Mucosa of stomach (tissue), 1 donor: ENCODE measurements around the gene SBF1.
A peak's percentile ranks its signal among the peaks of the same experiment; 100 is the strongest.

ENCODE experiments used
- H3K27me3 ChIP-seq: one replicate; pipeline ENCODE4 v1.7.0; 2013; ENCODE audit warnings: mild to moderate bottlenecking, low read length; ENCODE audit not compliant: control insufficient read depth, insufficient read depth
- H3K36me3 ChIP-seq: one replicate; pipeline ENCODE4 v1.7.0; 2013; ENCODE audit warnings: low read length; ENCODE audit not compliant: control insufficient read depth, insufficient read depth
- H3K4me1 ChIP-seq: one replicate; pipeline ENCODE4 v1.7.0; 2013; ENCODE audit warnings: mild to moderate bottlenecking, low read length; ENCODE audit not compliant: control insufficient read depth, insufficient read depth
- H3K4me3 ChIP-seq: one replicate; pipeline ENCODE4 v1.7.0; 2013; ENCODE audit warnings: low read length
- H3K9ac ChIP-seq: one replicate; pipeline ENCODE4 v1.7.0; 2013; ENCODE audit warnings: mild to moderate bottlenecking, low read length, moderate library complexity
- H3K9me3 ChIP-seq: one replicate; pipeline ENCODE4 v1.7.0; 2013; ENCODE audit warnings: mild to moderate bottlenecking, low read length, moderate library complexity; ENCODE audit not compliant: control insufficient read depth
- donor health status: Pancreatic carcinoma.

SBF1 gene

DNA sequence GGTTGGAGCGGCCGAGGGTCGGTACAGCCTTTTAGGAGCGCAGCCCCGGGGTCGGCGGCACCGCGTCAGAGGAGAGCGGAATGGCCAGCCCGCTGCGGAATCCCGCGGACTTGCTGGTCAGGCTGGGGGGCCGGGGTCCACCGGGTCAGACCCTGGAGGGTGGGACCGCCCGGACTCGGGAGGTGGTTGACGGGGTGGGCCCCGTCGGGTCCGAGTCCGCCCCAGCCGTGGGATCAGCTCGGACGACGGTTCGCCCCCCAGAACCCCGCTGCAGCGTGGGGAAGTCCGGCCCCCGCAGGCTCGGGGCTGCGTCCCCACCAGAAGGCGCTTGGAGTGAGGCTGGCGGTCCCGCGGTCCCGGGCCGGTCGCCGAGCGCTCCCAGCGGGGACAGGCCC is 6.2 kb upstream of the SBF1 start:
- Histone ChIP-seq H3K27me3 (peaks cover 29% of the 10 kb centered on the region), H3K9me3 (no peaks in the 10 kb centered on the region), H3K9ac (peak overlapping the region; percentile 34), H3K4me1 (peaks cover 28% of the 10 kb centered on the region), H3K36me3 (no peaks in the 10 kb centered on the region), H3K4me3 (no peak overlapping the region)

DNA sequence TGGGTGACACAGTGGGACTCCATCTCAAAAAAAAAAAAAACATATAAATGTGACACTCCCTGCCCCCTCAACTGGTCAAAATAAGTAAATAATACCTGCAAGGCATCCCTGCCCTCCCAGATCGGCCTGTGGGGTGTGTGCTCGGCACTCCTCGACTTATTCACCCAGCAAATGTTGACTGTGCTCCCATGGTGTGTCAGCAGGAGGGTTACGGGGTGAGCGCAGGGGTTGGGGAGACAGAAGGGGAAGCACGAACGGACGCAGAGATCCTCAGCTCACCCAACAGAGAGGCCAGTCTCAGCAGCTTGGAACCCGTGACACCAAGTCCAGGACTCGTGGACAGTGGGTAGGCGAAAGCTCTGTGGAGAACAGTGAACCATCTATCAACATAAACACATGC is 4.9 kb upstream of the SBF1 start:
- H3K27me3 ChIP-seq = peaks cover 29% of the 10 kb centered on the region
- peaks cover 27% of the 10 kb centered on the region for H3K4me1 ChIP-seq
- H3K36me3 ChIP-seq = no peaks in the 10 kb centered on the region
- no peaks in the 10 kb centered on the region for H3K9me3 ChIP-seq
- H3K9ac ChIP-seq = no peak overlapping the region
- no peak overlapping the region for H3K4me3 ChIP-seq

DNA sequence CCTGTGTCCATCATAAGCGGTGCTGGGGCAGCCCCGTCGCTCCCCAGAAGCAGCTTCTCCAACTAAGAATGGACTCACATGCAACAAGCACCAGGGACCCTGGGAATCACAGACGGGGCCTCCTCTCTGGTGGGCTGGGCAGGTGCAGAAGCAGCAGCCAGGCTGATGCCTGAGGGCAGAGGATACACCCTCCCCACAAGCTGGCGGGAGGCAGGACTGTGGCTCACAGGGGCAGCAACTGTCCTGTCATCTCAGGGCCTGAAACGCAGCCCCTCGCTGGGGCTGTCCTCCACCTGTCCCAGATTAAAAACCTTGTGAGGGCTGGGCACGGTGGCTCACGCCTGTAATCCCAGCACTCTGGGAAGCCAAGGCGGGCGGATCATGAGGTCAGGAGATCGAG is 3.1 kb upstream of the SBF1 start:
- Histone ChIP-seq H3K4me1 (peaks cover 23% of the 10 kb centered on the region), H3K27me3 (peaks cover 27% of the 10 kb centered on the region)

DNA sequence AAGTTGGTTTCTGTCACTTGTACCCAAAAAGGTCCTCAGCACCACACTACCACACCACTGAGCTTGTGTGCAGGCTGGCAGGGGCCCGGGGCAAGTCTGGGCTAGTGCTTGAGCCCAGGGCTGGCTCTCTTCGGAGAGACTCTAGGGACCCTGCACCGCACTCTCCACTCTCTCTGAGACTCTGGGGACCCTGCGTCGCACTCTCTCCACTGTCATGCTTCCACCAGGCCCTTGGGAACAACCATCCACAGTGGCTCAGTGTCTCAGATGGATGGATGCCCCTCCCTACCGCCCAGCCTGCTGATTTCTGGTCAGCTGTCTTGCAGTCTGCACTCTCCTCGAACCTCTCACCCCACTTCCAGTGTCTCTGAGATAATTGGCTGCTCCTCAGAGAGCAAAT is 2.0 kb upstream of the SBF1 start:
- Histone ChIP-seq H3K36me3 (no peaks in the 10 kb centered on the region), H3K4me3 (no peak overlapping the region), H3K9ac (no peak overlapping the region), H3K4me1 (peaks cover 29% of the 10 kb centered on the region), H3K9me3 (no peaks in the 10 kb centered on the region), H3K27me3 (peaks cover 18% of the 10 kb centered on the region)

More for the DNA sequence above, 3.1 kb upstream of the SBF1 start:
- Histone ChIP-seq H3K9me3 (no peaks in the 10 kb centered on the region), H3K4me3 (no peak overlapping the region), H3K36me3 (no peaks in the 10 kb centered on the region), H3K9ac (no peak overlapping the region)

DNA sequence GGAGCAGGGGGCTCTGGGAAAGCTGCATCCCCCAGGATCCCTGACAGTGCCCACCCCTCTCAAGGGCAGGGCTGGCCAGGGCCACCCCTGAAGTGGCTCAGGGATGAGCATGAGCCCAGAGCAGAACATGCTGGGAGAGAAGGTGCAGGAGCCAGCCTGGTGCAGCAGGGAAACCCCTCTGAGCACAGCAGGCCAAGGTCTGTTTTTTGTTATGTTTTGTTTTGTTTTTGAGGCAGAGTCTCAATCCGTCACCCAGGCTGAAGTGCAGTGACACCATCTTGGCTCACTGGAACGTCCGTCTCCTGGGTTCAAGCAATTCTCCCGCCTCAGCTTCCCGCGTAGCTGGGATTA is 792 bp upstream of the SBF1 start:
- H3K4me1 ChIP-seq = peaks cover 40% of the 10 kb centered on the region
- peak overlapping the region; percentile 83 for H3K9ac ChIP-seq
- H3K27me3 ChIP-seq = peaks cover 8% of the 10 kb centered on the region
- peak overlapping the region; percentile 46 for H3K4me3 ChIP-seq
- H3K36me3 ChIP-seq = no peaks in the 10 kb centered on the region
- no peaks in the 10 kb centered on the region for H3K9me3 ChIP-seq

DNA sequence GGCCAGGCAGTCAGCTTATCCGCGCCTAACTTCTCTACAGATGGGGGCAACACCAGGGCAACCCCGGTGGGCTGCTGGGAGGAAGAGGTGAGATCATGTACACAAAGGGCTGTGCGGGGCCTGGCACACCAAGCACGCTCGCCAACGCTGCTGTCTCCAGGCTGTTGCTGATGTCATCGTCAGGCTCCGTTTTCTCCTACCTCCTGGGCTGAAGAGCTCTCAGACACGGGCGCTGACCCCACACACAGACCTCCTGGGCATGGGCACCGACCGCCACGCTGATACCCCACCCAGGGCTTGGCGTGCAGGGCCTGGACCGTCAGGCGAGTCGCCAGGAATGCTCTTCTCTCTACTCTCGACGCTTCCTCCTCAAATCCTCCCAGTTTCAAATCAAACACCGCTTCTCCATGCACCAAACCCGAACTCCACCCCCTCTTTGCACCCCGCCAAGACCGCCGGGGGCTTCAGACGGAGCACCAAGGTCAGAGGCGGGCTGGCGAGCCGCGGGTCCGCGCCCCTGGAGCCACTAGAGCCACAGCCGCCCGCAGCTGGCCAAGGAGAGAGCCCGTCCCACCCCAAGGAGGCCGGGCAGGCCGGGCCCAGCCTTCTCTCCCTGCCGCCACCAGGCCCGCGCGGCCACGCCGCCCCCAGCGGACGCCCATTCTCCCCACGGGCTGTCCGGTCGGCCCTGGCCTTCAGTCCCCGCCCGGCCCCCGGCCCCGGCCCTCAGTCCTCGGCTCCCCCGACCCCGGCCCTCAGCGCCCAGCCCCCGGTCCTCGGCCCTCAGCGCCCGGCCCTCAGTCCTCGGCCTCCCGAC is 772 bp downstream of the SBF1 start:
- H3K27me3 ChIP-seq = no peaks in the 10 kb centered on the region
- H3K36me3 ChIP-seq = no peaks in the 10 kb centered on the region
- H3K4me3 ChIP-seq = peak overlapping the region; percentile 9
- H3K9me3 ChIP-seq = no peaks in the 10 kb centered on the region
- H3K4me1 ChIP-seq = peaks cover 56% of the 10 kb centered on the region
- peak overlapping the region; percentile 64 for H3K9ac ChIP-seq

DNA sequence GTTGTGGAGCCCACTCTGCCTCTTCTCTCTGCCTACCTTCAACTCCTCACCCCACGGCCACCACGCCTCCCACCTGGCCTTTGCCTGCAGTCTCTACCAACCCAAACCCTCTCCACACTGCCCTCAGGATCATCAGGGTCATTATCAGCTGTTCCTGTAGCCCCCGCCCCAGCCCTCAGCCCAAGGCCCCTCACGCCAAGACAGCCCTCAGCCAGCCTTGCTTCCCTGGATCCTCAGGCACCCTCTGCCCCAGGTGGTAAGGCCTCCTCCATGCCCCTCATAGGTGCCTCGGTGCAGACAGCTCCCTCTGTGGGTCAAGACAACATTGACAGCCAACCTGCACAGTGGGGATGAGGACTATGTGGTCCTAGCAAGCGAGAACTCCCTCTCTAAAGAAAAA is 1.7 kb downstream of the SBF1 start:
- Histone ChIP-seq H3K4me1 (peaks cover 59% of the 10 kb centered on the region), H3K4me3 (no peak overlapping the region), H3K9me3 (no peaks in the 10 kb centered on the region), H3K36me3 (no peaks in the 10 kb centered on the region), H3K9ac (peak overlapping the region; percentile 64), H3K27me3 (no peaks in the 10 kb centered on the region)

DNA sequence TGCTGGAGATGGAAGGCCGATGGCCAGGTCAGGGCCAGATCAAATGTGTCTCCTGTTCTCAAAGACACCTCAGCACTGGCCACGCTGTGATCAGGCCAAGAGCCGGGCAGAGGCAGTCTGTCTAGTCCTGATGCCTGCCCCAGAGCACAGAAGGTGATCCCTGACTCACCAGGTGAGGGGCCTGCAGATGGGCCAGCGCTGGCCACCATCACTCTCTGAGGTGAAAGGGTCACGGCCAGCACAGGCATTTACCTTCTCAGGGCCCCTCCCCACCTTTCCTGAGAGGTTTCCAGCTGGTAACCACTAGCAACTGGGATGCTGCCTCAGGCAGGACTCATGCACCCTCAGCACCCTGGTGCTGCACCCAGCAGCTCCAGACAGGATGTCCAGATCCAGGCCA is 2.9 kb downstream of the SBF1 start:
- Histone ChIP-seq H3K4me3 (no peak overlapping the region), H3K9ac (peak overlapping the region; percentile 59), H3K27me3 (no peaks in the 10 kb centered on the region), H3K4me1 (peaks cover 59% of the 10 kb centered on the region), H3K9me3 (no peaks in the 10 kb centered on the region), H3K36me3 (peaks cover 4% of the 10 kb centered on the region)

DNA sequence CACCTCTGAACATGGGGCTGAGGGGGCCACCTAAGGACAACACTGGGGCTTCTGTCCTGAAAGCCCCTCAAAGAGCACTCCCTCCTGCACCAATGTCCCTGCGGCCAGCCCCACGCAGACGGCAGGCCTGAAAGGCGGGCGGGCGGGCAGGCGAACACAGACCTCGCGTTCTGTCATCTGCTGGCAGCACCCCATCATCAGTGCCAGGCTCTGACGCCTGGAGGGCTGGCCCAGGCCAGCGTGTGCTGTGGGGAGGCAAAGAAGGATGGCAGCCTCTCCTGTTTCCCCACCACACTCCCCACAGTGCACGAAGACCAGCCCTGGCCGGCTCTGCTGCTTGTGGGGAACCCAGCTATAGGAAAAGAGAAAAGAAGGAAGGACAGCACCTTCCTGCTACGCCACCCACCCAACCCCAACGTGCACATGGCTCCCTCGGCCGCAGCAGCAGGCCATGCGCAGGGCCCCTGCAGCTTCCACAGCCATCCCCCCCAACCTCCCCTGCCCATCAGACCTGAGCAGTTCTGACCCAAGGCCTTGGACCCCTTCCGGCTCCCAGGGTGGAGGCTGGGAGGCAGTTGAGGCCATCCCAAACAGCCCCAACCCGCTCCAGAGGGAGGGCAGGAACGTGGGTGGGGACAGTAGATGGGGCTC is 3.5 kb downstream of the SBF1 start:
- H3K36me3 ChIP-seq = peaks cover 8% of the 10 kb centered on the region
- H3K9me3 ChIP-seq = no peaks in the 10 kb centered on the region
- no peaks in the 10 kb centered on the region for H3K27me3 ChIP-seq
- peak overlapping the region; percentile 20 for H3K4me3 ChIP-seq
- peak overlapping the region; percentile 59 for H3K9ac ChIP-seq
- peaks cover 59% of the 10 kb centered on the region for H3K4me1 ChIP-seq

DNA sequence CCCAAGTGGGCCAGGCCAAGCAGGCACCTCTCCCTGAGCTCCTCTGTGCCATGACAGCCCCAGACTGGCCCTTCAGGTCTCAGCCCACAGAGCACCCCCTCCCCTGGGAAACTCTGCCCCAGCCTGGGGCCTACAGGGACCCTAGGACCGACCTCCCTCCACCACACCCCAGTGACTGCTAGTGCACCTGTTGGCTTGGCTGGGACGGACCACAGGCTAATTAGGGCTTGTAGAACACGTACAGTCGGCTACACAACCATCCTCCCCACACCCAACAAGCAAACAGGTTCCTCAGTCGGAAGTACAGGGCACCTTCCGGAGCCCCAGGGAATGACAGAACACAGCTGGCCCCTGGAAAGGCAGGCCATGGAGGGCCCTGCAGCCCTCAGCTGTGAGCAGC is 4.3 kb downstream of the SBF1 start:
- Histone ChIP-seq H3K4me1 (peaks cover 57% of the 10 kb centered on the region), H3K4me3 (peak overlapping the region; percentile 20), H3K9ac (peak overlapping the region; percentile 59)

DNA sequence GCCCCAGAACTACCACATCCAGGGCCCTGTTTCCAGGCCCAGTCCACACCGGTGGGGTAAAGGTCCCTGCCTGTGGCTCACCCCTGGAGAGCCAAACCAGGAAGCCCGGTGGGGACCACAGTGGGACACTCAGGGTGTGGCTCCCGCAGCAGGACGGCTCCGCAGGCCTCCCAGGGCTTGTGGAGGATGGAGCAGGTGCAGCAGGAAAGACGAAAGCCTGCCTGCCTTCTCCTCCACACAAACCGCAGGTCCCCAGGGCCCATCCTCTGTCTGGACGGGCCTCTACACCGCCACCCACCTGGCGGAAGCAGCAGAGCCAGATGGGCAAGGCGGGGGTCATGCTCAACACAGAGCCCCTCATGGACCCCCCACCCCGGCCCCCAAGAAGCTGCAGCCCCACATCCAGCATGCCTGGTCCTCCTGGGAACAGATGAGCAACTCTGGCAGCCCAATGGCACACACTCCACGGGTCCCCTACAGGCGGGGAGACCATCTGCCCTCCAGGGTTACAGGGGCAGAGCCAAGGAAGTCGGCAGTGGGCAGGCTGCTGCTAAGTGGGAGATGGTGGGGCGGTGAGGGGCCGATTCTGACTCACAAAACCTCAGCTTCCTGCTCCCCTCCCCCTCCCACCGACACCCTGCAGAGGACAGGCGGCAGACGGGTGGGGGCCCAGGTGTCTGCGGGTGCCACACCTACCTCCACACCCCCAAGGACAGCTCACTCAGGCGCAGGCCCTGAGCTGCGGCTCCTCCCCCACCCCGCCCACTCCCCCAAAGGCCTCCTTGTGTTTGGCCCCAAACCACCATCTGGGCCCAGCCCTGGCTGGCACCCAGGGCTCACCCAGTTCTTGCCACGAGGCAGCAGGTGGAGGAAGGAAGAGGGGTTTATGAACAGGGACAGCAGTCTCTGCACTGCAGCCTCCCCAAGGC is 5.2 kb downstream of the SBF1 start:
- Histone ChIP-seq H3K36me3 (peaks cover 8% of the 10 kb centered on the region), H3K4me3 (no peak overlapping the region), H3K4me1 (peaks cover 53% of the 10 kb centered on the region), H3K9me3 (no peaks in the 10 kb centered on the region), H3K27me3 (no peaks in the 10 kb centered on the region), H3K9ac (peak overlapping the region; percentile 59)

More for the DNA sequence above, 4.3 kb downstream of the SBF1 start:
- Histone ChIP-seq H3K9me3 (no peaks in the 10 kb centered on the region), H3K27me3 (no peaks in the 10 kb centered on the region), H3K36me3 (peaks cover 8% of the 10 kb centered on the region)

DNA sequence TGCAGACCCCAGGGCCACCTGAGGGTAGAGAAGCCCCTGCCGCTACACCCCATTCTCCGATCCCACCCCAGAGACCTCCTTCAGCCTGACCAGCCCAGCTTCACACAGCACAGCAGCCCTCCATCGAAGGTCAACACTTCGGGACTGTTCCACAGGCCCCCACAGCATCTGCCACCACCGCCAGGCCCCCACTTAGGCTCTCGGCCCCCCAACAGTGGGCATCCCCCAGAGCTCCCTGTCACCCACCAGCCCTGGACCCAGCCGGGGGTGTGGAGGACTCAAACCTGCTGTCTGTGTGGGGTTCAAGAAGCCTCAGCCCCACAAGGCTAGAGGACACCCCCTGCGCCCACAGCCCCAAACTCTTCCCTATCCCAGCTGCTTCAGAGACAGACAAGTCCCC is 6.2 kb downstream of the SBF1 start:
- Histone ChIP-seq H3K27me3 (no peaks in the 10 kb centered on the region), H3K36me3 (peaks cover 8% of the 10 kb centered on the region), H3K9ac (peak overlapping the region; percentile 31), H3K4me1 (peaks cover 49% of the 10 kb centered on the region), H3K9me3 (no peaks in the 10 kb centered on the region), H3K4me3 (no peak overlapping the region)
